ENCODE measurements around the gene NCBP2.

The NCBP2 gene

GRCh38 chr3:196901768-196902167 is 40.6 kb downstream of the NCBP2 start:
- Histone ChIP-seq H3K9ac (ENCODE audit: low read depth, low read length) (no peak overlapping the region), H3K4me3 (ENCODE audit: low read length) (no peak overlapping the region), H3K36me3 (ENCODE audit: insufficient read depth, low read depth, low read length) (peaks cover 69% of the 10 kb centered on the region), H3K27ac (ENCODE audit: low read length) (no peak overlapping the region), H3K9me3 (ENCODE audit: insufficient read depth, low read depth, low read length) (0 out of 2 replicates have a peak, but pooled peaks cover 3% of the 10 kb centered on the region), H3K27me3 (ENCODE audit: insufficient read depth, low read length) (no peaks in the 10 kb centered on the region), H3K4me1 (ENCODE audit: insufficient read depth, low read length) (no peaks in the 10 kb centered on the region)

- H3K27ac ChIP-seq (ENCODE audit: low read length), result no peak overlapping the region
- peaks cover 25% of the 10 kb centered on the region for H3K36me3 ChIP-seq (ENCODE audit: insufficient read depth, low read depth, low read length)
- 0 out of 2 replicates have a peak, but pooled peaks cover 3% of the 10 kb centered on the region for H3K9me3 ChIP-seq (ENCODE audit: insufficient read depth, low read depth, low read length)
- H3K9ac ChIP-seq (ENCODE audit: low read depth, low read length), result no peak overlapping the region
- no peak overlapping the region for H3K4me3 ChIP-seq (ENCODE audit: low read length)
- no peaks in the 10 kb centered on the region for H3K27me3 ChIP-seq (ENCODE audit: insufficient read depth, low read length)
- no peaks in the 10 kb centered on the region for H3K4me1 ChIP-seq (ENCODE audit: insufficient read depth, low read length)
These were observed 46.1 kb downstream of the NCBP2 start for GRCh38 chr3:196896229-196896628.

GRCh38 chr3:196894557-196895295 is 47.6 kb downstream of the NCBP2 start:
- Histone ChIP-seq H3K4me3 (ENCODE audit: low read length) (no peak overlapping the region), H3K27ac (ENCODE audit: low read length) (no peak overlapping the region), H3K4me1 (ENCODE audit: insufficient read depth, low read length) (no peaks in the 10 kb centered on the region), H3K9me3 (ENCODE audit: insufficient read depth, low read depth, low read length) (0 out of 2 replicates have a peak, but pooled peaks cover 3% of the 10 kb centered on the region), H3K9ac (ENCODE audit: low read depth, low read length) (no peak overlapping the region), H3K36me3 (ENCODE audit: insufficient read depth, low read depth, low read length) (peaks cover 11% of the 10 kb centered on the region; the same call in 1 of the 2 replicates), H3K27me3 (ENCODE audit: insufficient read depth, low read length) (no peaks in the 10 kb centered on the region)

- H3K36me3 ChIP-seq (ENCODE audit: insufficient read depth, low read depth, low read length), result peaks cover 31% of the 10 kb centered on the region
- no peak overlapping the region for H3K27ac ChIP-seq (ENCODE audit: low read length)
- H3K9me3 ChIP-seq (ENCODE audit: insufficient read depth, low read depth, low read length), result no peaks in the 10 kb centered on the region
- H3K4me1 ChIP-seq (ENCODE audit: insufficient read depth, low read length), result no peaks in the 10 kb centered on the region
- no peaks in the 10 kb centered on the region for H3K27me3 ChIP-seq (ENCODE audit: insufficient read depth, low read length)
- H3K9ac ChIP-seq (ENCODE audit: low read depth, low read length), result no peak overlapping the region
- H3K4me3 ChIP-seq (ENCODE audit: low read length), result no peak overlapping the region
These were observed 52.3 kb downstream of the NCBP2 start for GRCh38 chr3:196889844-196890708.

- Histone ChIP-seq H3K9me3 (ENCODE audit: insufficient read depth, low read depth, low read length) (no peaks in the 10 kb centered on the region), H3K9ac (ENCODE audit: low read depth, low read length) (no peak overlapping the region), H3K36me3 (ENCODE audit: insufficient read depth, low read depth, low read length) (peaks cover 24% of the 10 kb centered on the region), H3K4me3 (ENCODE audit: low read length) (no peak overlapping the region), H3K27ac (ENCODE audit: low read length) (no peak overlapping the region), H3K27me3 (ENCODE audit: insufficient read depth, low read length) (no peaks in the 10 kb centered on the region), H3K4me1 (ENCODE audit: insufficient read depth, low read length) (no peaks in the 10 kb centered on the region; the same call in 1 of the 2 replicates)
These were observed 56.2 kb downstream of the NCBP2 start for GRCh38 chr3:196886144-196886543.

Data from iPS-20b (cell line).